SU-DHL-6 (cell line): ENCODE results near the gene FAM135A.
A peak's percentile ranks its signal among the peaks of the same experiment; 100 is the strongest.

Source experiments
- EZH2phosphoT487 ChIP-seq: fragments of 200-600 bp; sonication (generic), shearing (Covaris generic); conservative IDR thresholded peaks from 2 replicates; pipeline ENCODE4 v1.6.1; 2018; ENCODE audit warnings: mild to moderate bottlenecking, antibody characterized with exemption, low read length, moderate library complexity, mixed read lengths
- TF ChIP-seq, protein P1 (sequence below): fragments of 200-600 bp; sonication (generic); IDR thresholded peaks from one replicate; pipeline ENCODE4 v1.5.1; 2017; ENCODE audit warnings: antibody characterized with exemption, mild to moderate bottlenecking, low read length, moderate library complexity; ENCODE audit not compliant: insufficient read depth, poor library complexity, severe bottlenecking

DNA sequence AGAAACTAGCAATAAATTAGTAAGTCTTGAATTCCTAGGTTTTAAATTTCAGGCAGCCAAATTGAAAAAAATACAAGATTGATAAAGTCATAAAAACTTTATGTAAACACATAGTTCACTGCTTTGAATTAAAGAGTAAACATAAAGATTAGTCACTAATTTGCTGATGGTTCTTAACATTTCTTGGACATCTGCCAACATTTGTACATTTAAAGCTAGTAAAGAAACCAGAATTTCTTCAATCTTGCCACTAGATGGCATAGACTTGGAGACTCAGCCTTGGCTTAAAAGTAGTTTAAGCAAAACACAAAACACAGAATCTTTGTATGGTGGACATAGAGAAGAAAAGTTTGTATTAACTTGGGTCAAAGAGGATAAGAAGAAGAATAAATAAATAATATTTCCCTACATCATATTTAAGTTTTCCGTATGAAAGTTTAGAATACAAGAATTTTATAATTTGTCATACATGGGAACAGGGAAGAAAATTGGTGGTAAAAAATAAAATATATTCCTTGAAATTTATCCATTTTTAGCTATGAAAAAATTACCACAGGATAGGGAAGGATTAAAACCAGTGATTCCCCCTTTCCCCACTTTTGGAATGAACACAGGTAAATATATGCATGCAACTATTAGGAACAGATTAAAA is 41.7 kb upstream of the FAM135A start:
- TF ChIP-seq, protein P1, sequence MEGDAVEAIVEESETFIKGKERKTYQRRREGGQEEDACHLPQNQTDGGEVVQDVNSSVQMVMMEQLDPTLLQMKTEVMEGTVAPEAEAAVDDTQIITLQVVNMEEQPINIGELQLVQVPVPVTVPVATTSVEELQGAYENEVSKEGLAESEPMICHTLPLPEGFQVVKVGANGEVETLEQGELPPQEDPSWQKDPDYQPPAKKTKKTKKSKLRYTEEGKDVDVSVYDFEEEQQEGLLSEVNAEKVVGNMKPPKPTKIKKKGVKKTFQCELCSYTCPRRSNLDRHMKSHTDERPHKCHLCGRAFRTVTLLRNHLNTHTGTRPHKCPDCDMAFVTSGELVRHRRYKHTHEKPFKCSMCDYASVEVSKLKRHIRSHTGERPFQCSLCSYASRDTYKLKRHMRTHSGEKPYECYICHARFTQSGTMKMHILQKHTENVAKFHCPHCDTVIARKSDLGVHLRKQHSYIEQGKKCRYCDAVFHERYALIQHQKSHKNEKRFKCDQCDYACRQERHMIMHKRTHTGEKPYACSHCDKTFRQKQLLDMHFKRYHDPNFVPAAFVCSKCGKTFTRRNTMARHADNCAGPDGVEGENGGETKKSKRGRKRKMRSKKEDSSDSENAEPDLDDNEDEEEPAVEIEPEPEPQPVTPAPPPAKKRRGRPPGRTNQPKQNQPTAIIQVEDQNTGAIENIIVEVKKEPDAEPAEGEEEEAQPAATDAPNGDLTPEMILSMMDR: peak; percentile 53
- TF ChIP-seq EZH2phosphoT487: no peak
